ENCODE results near the gene TGFBR3.

TGFBR3 gene

DNA sequence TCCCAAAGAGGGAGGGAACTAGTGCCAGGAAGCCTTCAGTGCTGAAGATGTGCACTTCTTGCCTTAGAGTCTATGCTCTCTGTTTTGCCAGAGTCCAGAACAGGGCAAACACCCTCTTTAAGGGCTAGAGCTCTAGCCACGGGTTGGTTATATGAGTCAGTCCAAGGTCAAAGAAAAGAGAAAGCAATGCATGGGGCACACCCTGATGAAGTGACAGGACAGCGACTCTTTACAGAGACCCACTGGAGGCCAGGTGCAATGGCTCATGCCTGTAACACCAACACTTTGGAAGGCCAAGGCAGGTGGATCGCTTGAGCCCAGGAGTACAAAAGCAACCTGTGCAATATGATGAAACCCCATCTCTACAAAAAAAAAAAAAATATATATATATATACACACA lies 86.1 kb downstream of the TGFBR3 start:
- no CpG with 5 or more reads among the region's 3 CpGs for WGBS, 2 donors (ENCODE audit: extremely low coverage in 2 of 2, insufficient read length in 2 of 2, insufficient replicate concordance in 1 of 2)
- H2AK5ac ChIP-seq (ENCODE audit: low read depth, low read length): no peak overlapping the region
- no peak for DNase-seq (ENCODE audit: low spot score)
- H3K4me3 ChIP-seq (ENCODE audit: low read length in 2 of 2): no peak overlapping the region
- H2BK15ac ChIP-seq (ENCODE audit: low read length): no peak overlapping the region
- H2AFZ ChIP-seq (ENCODE audit: low read length): no peak overlapping the region
- no peak overlapping the region for H3K23ac ChIP-seq (ENCODE audit: low read depth, low read length, poor library complexity)
- no peak overlapping the region for H4K8ac ChIP-seq (ENCODE audit: low read depth, low read length)
- H3K9me3 ChIP-seq (replicated peaks in 1 of 2; ENCODE audit: control insufficient read depth in 2 of 2, insufficient read depth in 1 of 2, low read depth in 1 of 2, low read length in 2 of 2): peaks cover 0 to under 1% of the 10 kb centered on the region in 2 donors
- no peak overlapping the region for H2BK5ac ChIP-seq (ENCODE audit: low read length)
- H2BK120ac ChIP-seq (ENCODE audit: low read depth, low read length): no peak overlapping the region
- no peak overlapping the region for H3K14ac ChIP-seq (ENCODE audit: low read length)
- H3K79me1 ChIP-seq (ENCODE audit: low read depth, low read length): no peaks in the 10 kb centered on the region
- no peaks in the 10 kb centered on the region for H3K36me3 ChIP-seq (replicated peaks in 1 of 2; ENCODE audit: control insufficient read depth in 2 of 2, insufficient read depth in 2 of 2, low read length in 2 of 2)
- peaks cover 0 to 14% of the 10 kb centered on the region in 2 donors for H3K4me1 ChIP-seq (ENCODE audit: control insufficient read depth in 2 of 2, insufficient read depth in 1 of 2, low read depth in 1 of 2, low read length in 2 of 2)
- H3K9ac ChIP-seq (ENCODE audit: low read depth, low read length, poor library complexity): no peak overlapping the region
- H3K27me3 ChIP-seq (ENCODE audit: control insufficient read depth in 3 of 3, insufficient read depth in 3 of 3, low read depth in 1 of 3, low read length in 3 of 3): no peaks in the 10 kb centered on the region
- no peak overlapping the region for H3K4me2 ChIP-seq (ENCODE audit: insufficient read depth, low read length, poor library complexity, severe bottlenecking)
- H3K18ac ChIP-seq (ENCODE audit: low read length): no peak overlapping the region
- H3K4ac ChIP-seq (ENCODE audit: low read length): no peak overlapping the region
- no peak overlapping the region for H4K91ac ChIP-seq (ENCODE audit: low read depth, low read length, poor library complexity)
- no peak overlapping the region for H3K27ac ChIP-seq (replicated peaks; ENCODE audit: low read length)
- H2BK12ac ChIP-seq (ENCODE audit: low read length): no peak overlapping the region

DNA sequence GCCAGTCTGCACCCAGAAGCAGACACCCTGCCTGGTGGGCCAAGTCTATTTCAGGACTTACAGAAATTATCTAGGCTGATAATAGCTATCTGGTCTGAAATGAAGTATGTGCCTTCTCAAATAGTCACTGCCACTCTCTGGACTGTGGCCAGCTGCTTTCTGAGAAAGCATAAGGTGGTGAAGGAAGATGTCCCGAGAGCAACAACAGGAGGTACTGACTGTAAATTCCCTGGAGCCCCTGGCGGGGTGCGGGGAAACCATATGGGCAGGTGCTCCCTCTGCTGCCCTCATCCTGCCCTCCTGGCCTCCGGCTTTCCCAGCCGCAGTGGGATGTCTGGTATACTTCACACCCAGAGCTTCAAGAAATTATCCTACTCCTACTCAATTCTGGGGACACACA lies 86.8 kb downstream of the TGFBR3 start:
- Histone ChIP-seq H2AK5ac (ENCODE audit: low read depth, low read length) (no peak overlapping the region), H2BK15ac (ENCODE audit: low read length) (no peak overlapping the region), H3K23ac (ENCODE audit: low read depth, low read length, poor library complexity) (no peak overlapping the region), H3K14ac (ENCODE audit: low read length) (no peak overlapping the region), H2AFZ (ENCODE audit: low read length) (no peak overlapping the region), H3K4me3 (ENCODE audit: low read length in 2 of 2) (no peak overlapping the region), H3K36me3 (replicated peaks in 1 of 2; ENCODE audit: control insufficient read depth in 2 of 2, insufficient read depth in 2 of 2, low read length in 2 of 2) (no peaks in the 10 kb centered on the region), H3K4ac (ENCODE audit: low read length) (no peak overlapping the region), H3K4me2 (ENCODE audit: insufficient read depth, low read length, poor library complexity, severe bottlenecking) (no peak overlapping the region), H3K27me3 (ENCODE audit: control insufficient read depth in 3 of 3, insufficient read depth in 3 of 3, low read depth in 1 of 3, low read length in 3 of 3) (no peaks in the 10 kb centered on the region), H3K27ac (replicated peaks; ENCODE audit: low read length) (no peak overlapping the region), H3K4me1 (ENCODE audit: control insufficient read depth in 2 of 2, insufficient read depth in 1 of 2, low read depth in 1 of 2, low read length in 2 of 2) (peaks cover 0 to 9% of the 10 kb centered on the region in 2 donors), H3K9ac (ENCODE audit: low read depth, low read length, poor library complexity) (no peak overlapping the region), H3K79me1 (ENCODE audit: low read depth, low read length) (no peaks in the 10 kb centered on the region), H2BK120ac (ENCODE audit: low read depth, low read length) (no peak overlapping the region), H3K18ac (ENCODE audit: low read length) (no peak overlapping the region), H3K9me3 (replicated peaks in 1 of 2; ENCODE audit: control insufficient read depth in 2 of 2, insufficient read depth in 1 of 2, low read depth in 1 of 2, low read length in 2 of 2) (peaks cover 0 to 5% of the 10 kb centered on the region in 2 donors), H2BK12ac (ENCODE audit: low read length) (no peak overlapping the region), H2BK5ac (ENCODE audit: low read length) (no peak overlapping the region), H4K91ac (ENCODE audit: low read depth, low read length, poor library complexity) (no peak overlapping the region), H4K8ac (ENCODE audit: low read depth, low read length) (no peak overlapping the region)
- no peak for DNase-seq (ENCODE audit: low spot score)
- no CpG with 5 or more reads among the region's 5 CpGs for WGBS, 2 donors (ENCODE audit: extremely low coverage in 2 of 2, insufficient read length in 2 of 2, insufficient replicate concordance in 1 of 2)

DNA sequence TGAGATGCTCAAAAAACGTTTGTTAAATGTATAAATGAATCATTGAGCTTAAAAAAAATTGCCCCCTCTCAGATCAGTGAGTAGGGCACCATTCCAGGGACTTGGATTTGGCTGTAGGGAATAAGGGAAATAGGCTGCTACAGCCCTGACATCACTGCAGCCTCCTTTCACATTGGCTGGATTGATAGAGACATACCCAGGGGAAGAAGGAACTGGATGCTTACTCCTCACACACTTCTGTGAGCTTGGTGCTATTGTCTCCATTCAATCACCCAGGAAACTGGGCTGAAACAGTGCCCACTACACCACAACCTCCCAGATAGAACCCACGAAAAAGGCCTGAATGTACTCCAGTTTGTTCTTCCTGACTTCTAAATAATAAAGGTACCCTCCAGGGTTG lies 87.2 kb downstream of the TGFBR3 start:
- H3K9ac ChIP-seq (ENCODE audit: low read depth, low read length, poor library complexity): no peak overlapping the region
- H3K79me1 ChIP-seq (ENCODE audit: low read depth, low read length): no peaks in the 10 kb centered on the region
- no peak overlapping the region for H2BK5ac ChIP-seq (ENCODE audit: low read length)
- H3K4ac ChIP-seq (ENCODE audit: low read length): no peak overlapping the region
- no peak overlapping the region for H3K4me3 ChIP-seq (ENCODE audit: low read length in 2 of 2)
- H3K23ac ChIP-seq (ENCODE audit: low read depth, low read length, poor library complexity): no peak overlapping the region
- H2BK15ac ChIP-seq (ENCODE audit: low read length): no peak overlapping the region
- no peak overlapping the region for H2BK120ac ChIP-seq (ENCODE audit: low read depth, low read length)
- DNase-seq (ENCODE audit: low spot score): no peak
- H2AFZ ChIP-seq (ENCODE audit: low read length): no peak overlapping the region
- H3K36me3 ChIP-seq (replicated peaks in 1 of 2; ENCODE audit: control insufficient read depth in 2 of 2, insufficient read depth in 2 of 2, low read length in 2 of 2): no peaks in the 10 kb centered on the region
- H2BK12ac ChIP-seq (ENCODE audit: low read length): no peak overlapping the region
- H3K4me1 ChIP-seq (ENCODE audit: control insufficient read depth in 2 of 2, insufficient read depth in 1 of 2, low read depth in 1 of 2, low read length in 2 of 2): peaks cover 0 to 8% of the 10 kb centered on the region in 2 donors
- H3K9me3 ChIP-seq (replicated peaks in 1 of 2; ENCODE audit: control insufficient read depth in 2 of 2, insufficient read depth in 1 of 2, low read depth in 1 of 2, low read length in 2 of 2): peaks cover 0 to 5% of the 10 kb centered on the region in 2 donors
- no peak overlapping the region for H4K91ac ChIP-seq (ENCODE audit: low read depth, low read length, poor library complexity)
- H2AK5ac ChIP-seq (ENCODE audit: low read depth, low read length): no peak overlapping the region
- H3K27me3 ChIP-seq (ENCODE audit: control insufficient read depth in 3 of 3, insufficient read depth in 3 of 3, low read depth in 1 of 3, low read length in 3 of 3): no peaks in the 10 kb centered on the region
- H3K27ac ChIP-seq (replicated peaks; ENCODE audit: low read length): no peak overlapping the region
- no CpG with 5 or more reads among the region's 2 CpGs for WGBS, 2 donors (ENCODE audit: extremely low coverage in 2 of 2, insufficient read length in 2 of 2, insufficient replicate concordance in 1 of 2)
- no peak overlapping the region for H3K18ac ChIP-seq (ENCODE audit: low read length)
- H3K4me2 ChIP-seq (ENCODE audit: insufficient read depth, low read length, poor library complexity, severe bottlenecking): no peak overlapping the region
- no peak overlapping the region for H4K8ac ChIP-seq (ENCODE audit: low read depth, low read length)
- no peak overlapping the region for H3K14ac ChIP-seq (ENCODE audit: low read length)

DNA sequence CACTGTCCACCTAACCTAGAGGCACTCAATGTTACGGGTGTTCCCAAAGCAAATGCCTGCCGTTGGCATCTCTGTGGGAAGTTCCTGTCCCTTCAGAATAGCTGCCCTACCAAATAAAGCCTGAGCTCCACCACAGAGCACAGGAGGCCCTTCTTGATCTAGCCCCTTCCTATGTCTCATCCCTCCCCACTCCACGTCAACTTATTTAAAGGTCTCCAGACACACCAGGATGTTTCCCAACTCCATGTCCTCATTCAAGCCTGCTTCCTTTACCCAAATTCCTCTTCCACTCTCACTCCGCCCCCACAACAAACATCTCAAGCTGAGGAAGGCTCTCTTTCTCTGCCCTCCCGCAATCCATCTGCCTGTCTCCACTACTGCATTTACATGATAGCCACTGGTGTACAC lies 87.7 kb downstream of the TGFBR3 start:
- no peak overlapping the region for H2BK15ac ChIP-seq (ENCODE audit: low read length)
- H3K4ac ChIP-seq (ENCODE audit: low read length): no peak overlapping the region
- no peak overlapping the region for H2AFZ ChIP-seq (ENCODE audit: low read length)
- H3K23ac ChIP-seq (ENCODE audit: low read depth, low read length, poor library complexity): no peak overlapping the region
- no peak overlapping the region for H3K4me3 ChIP-seq (ENCODE audit: low read length in 2 of 2)
- H3K9me3 ChIP-seq (replicated peaks in 1 of 2; ENCODE audit: control insufficient read depth in 2 of 2, insufficient read depth in 1 of 2, low read depth in 1 of 2, low read length in 2 of 2): peaks cover 0 to 5% of the 10 kb centered on the region in 2 donors
- no peak overlapping the region for H2AK5ac ChIP-seq (ENCODE audit: low read depth, low read length)
- no peak overlapping the region for H4K8ac ChIP-seq (ENCODE audit: low read depth, low read length)
- H2BK120ac ChIP-seq (ENCODE audit: low read depth, low read length): no peak overlapping the region
- no peak overlapping the region for H2BK12ac ChIP-seq (ENCODE audit: low read length)
- DNase-seq (ENCODE audit: low spot score): no peak
- H3K27me3 ChIP-seq (ENCODE audit: control insufficient read depth in 3 of 3, insufficient read depth in 3 of 3, low read depth in 1 of 3, low read length in 3 of 3): no peaks in the 10 kb centered on the region
- no peaks in the 10 kb centered on the region for H3K79me1 ChIP-seq (ENCODE audit: low read depth, low read length)
- no CpG with 5 or more reads among the region's 5 CpGs for WGBS, 2 donors (ENCODE audit: extremely low coverage in 2 of 2, insufficient read length in 2 of 2, insufficient replicate concordance in 1 of 2)
- H3K4me2 ChIP-seq (ENCODE audit: insufficient read depth, low read length, poor library complexity, severe bottlenecking): no peak overlapping the region
- H3K36me3 ChIP-seq (replicated peaks in 1 of 2; ENCODE audit: control insufficient read depth in 2 of 2, insufficient read depth in 2 of 2, low read length in 2 of 2): no peaks in the 10 kb centered on the region
- no peak overlapping the region for H4K91ac ChIP-seq (ENCODE audit: low read depth, low read length, poor library complexity)
- no peak overlapping the region for H3K14ac ChIP-seq (ENCODE audit: low read length)
- no peak overlapping the region for H3K18ac ChIP-seq (ENCODE audit: low read length)
- H3K9ac ChIP-seq (ENCODE audit: low read depth, low read length, poor library complexity): no peak overlapping the region
- H2BK5ac ChIP-seq (ENCODE audit: low read length): no peak overlapping the region
- no peak overlapping the region for H3K27ac ChIP-seq (replicated peaks; ENCODE audit: low read length)
- peaks cover 0 to 8% of the 10 kb centered on the region in 2 donors for H3K4me1 ChIP-seq (ENCODE audit: control insufficient read depth in 2 of 2, insufficient read depth in 1 of 2, low read depth in 1 of 2, low read length in 2 of 2)

Data from neuronal stem cell (in vitro differentiated cells).